ENCODE measurements around the gene IFNAR1.

- TF ChIP-seq EP300 (IDR thresholded peaks at IDR 0.05; ENCODE audit: borderline replicate concordance in 1 of 2, low read depth in 2 of 2, low read length in 2 of 2) (no peak), TAF1 (IDR thresholded peaks at IDR 0.05; ENCODE audit: low read depth, low read length) (no peak), CHD2 (IDR thresholded peaks at IDR 0.05; ENCODE audit: low read length) (no peak), EZH2 (IDR thresholded peaks at IDR 0.05; ENCODE audit: low read depth, low read length, severe bottlenecking) (no peak), CTCF (IDR thresholded peaks at IDR 0.05; ENCODE audit: control extremely low read depth in 1 of 3, insufficient read depth in 1 of 3, low read depth in 1 of 3, low read length in 3 of 3) (no peak), POLR2AphosphoS5 (IDR thresholded peaks at IDR 0.05; ENCODE audit: low read depth, low read length) (no peak), PHF8 (conservative IDR thresholded peaks at IDR 0.05; ENCODE audit: low read depth, low read length) (no peak), RFX5 (IDR thresholded peaks at IDR 0.05; ENCODE audit: borderline replicate concordance, low read depth, low read length) (no peak), MAX (IDR thresholded peaks at IDR 0.05) (no peak), CEBPB (IDR thresholded peaks at IDR 0.05; ENCODE audit: low read depth, low read length) (no peak)
Observed at GRCh38 chr21:33286600-33287456, 37.9 kb upstream of the IFNAR1 start.
